ENCODE measurements around the gene PIGV. TPM values are rescaled to one million over a fixed set of nuclear protein-coding genes. Genes with fewer than 3 reads are reported as not detected.

The PIGV gene
- total RNA-seq, 1 experiment from 2014 or later = 9.9 TPM

DNA sequence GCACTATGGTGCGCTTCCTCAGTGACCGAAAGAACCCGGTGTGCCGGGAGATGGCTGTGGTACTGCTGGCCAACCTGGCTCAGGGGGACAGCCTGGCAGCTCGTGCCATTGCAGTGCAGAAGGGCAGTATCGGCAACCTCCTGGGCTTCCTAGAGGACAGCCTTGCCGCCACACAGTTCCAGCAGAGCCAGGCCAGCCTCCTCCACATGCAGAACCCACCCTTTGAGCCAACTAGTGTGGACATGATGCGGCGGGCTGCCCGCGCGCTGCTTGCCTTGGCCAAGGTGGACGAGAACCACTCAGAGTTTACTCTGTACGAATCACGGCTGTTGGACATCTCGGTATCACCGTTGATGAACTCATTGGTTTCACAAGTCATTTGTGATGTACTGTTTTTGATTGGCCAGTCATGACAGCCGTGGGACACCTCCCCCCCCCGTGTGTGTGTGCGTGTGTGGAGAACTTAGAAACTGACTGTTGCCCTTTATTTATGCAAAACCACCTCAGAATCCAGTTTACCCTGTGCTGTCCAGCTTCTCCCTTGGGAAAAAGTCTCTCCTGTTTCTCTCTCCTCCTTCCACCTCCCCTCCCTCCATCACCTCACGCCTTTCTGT is 7.3 kb upstream of the PIGV start:
- H3K9me3 Mint-ChIP-seq (ENCODE audit: low read depth, unreplicated experiment) = no peaks in the 10 kb centered on the region
- CTCF ChIA-PET = interaction anchor here (0.7 kb wide), 2 partner anchors 15 to 98 kb away, joined by 4 to 8 read pairs; no protein-coding TSS in a partner anchor
- H3K4me3 Mint-ChIP-seq (ENCODE audit: low read depth, unreplicated experiment) = no peak overlapping the region
- intact Hi-C loops (cut with micrococcal nuclease; ENCODE audit: unreplicated experiment) = no loop called here
- H3K27ac Mint-ChIP-seq (ENCODE audit: unreplicated experiment) = no peak overlapping the region
- no peaks in the 10 kb centered on the region for H3K27me3 Mint-ChIP-seq (ENCODE audit: unreplicated experiment)
- no peak for DNase-seq
- peaks cover 41% of the 10 kb centered on the region for H3K36me3 Mint-ChIP-seq (ENCODE audit: insufficient read depth, unreplicated experiment)
- no TSS peak for BruUV-seq (replicated peaks)
- H3K4me1 Mint-ChIP-seq (ENCODE audit: low read depth, unreplicated experiment) = peaks cover 24% of the 10 kb centered on the region
- TF ChIP-seq, protein P1, sequence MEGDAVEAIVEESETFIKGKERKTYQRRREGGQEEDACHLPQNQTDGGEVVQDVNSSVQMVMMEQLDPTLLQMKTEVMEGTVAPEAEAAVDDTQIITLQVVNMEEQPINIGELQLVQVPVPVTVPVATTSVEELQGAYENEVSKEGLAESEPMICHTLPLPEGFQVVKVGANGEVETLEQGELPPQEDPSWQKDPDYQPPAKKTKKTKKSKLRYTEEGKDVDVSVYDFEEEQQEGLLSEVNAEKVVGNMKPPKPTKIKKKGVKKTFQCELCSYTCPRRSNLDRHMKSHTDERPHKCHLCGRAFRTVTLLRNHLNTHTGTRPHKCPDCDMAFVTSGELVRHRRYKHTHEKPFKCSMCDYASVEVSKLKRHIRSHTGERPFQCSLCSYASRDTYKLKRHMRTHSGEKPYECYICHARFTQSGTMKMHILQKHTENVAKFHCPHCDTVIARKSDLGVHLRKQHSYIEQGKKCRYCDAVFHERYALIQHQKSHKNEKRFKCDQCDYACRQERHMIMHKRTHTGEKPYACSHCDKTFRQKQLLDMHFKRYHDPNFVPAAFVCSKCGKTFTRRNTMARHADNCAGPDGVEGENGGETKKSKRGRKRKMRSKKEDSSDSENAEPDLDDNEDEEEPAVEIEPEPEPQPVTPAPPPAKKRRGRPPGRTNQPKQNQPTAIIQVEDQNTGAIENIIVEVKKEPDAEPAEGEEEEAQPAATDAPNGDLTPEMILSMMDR (IDR thresholded peaks at IDR 0.05; ENCODE audit: unreplicated experiment) = no peak

DNA sequence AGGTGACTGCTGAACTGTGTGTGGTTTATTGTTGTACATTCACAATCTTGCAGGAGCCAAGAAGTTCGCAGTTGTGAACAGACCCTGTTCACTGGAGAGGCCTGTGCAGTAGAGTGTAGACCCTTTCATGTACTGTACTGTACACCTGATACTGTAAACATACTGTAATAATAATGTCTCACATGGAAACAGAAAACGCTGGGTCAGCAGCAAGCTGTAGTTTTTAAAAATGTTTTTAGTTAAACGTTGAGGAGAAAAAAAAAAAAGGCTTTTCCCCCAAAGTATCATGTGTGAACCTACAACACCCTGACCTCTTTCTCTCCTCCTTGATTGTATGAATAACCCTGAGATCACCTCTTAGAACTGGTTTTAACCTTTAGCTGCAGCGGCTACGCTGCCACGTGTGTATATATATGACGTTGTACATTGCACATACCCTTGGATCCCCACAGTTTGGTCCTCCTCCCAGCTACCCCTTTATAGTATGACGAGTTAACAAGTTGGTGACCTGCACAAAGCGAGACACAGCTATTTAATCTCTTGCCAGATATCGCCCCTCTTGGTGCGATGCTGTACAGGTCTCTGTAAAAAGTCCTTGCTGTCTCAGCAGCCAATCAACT is 6.4 kb upstream of the PIGV start:
- DNase-seq = no peak
- peaks cover 33% of the 10 kb centered on the region for H3K4me1 Mint-ChIP-seq (ENCODE audit: low read depth, unreplicated experiment)
- peaks cover 42% of the 10 kb centered on the region for H3K36me3 Mint-ChIP-seq (ENCODE audit: insufficient read depth, unreplicated experiment)
- TSS peak; percentile 37 for BruUV-seq (replicated peaks)
- H3K27ac Mint-ChIP-seq (ENCODE audit: unreplicated experiment) = no peak overlapping the region
- no peaks in the 10 kb centered on the region for H3K9me3 Mint-ChIP-seq (ENCODE audit: low read depth, unreplicated experiment)
- H3K4me3 Mint-ChIP-seq (ENCODE audit: low read depth, unreplicated experiment) = no peak overlapping the region
- CTCF ChIA-PET = interaction anchor here (0.7 kb wide), 2 partner anchors 14 to 97 kb away, joined by 4 to 8 read pairs; no protein-coding TSS in a partner anchor
- intact Hi-C loops (cut with micrococcal nuclease; ENCODE audit: unreplicated experiment) = no loop called here
- H3K27me3 Mint-ChIP-seq (ENCODE audit: unreplicated experiment) = no peaks in the 10 kb centered on the region
- TF ChIP-seq, protein P1 (IDR thresholded peaks at IDR 0.05; ENCODE audit: unreplicated experiment) = no peak

DNA sequence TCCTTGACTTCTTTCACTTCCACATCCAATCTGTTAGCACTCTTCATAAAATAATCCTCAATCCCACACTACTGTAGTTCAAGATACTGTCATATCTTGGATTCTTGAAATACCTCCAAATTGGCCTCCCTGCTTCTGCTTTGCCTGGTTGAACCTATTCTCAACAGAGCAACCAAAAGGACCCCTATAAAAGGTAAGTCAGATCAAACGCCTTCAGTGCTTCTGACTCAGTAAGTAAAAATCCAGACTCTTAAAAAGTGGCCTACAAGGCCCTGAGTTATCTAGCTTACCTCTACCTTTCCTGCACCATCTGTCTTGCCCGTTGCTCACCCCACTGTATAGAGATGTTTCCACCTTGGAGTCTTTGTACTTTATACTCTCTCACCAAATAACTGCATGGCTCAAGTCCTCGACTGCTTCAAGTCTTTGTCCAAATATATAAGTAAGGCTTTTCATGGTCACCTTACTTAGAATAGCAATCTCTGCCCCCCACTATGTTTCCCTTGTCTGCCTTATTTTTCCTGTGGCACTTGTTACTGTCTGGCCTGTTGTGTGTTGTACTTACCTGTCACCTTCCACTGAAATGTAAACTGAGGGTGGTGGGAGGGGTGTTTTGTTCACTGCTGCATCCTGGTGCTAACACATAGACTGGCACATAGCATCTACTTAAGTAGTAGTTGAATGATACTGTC is 5.1 kb upstream of the PIGV start:
- DNase-seq = no peak
- Mint-ChIP-seq H3K4me1 (ENCODE audit: low read depth, unreplicated experiment) (peaks cover 35% of the 10 kb centered on the region), H3K4me3 (ENCODE audit: low read depth, unreplicated experiment) (no peak overlapping the region), H3K27me3 (ENCODE audit: unreplicated experiment) (no peaks in the 10 kb centered on the region), H3K9me3 (ENCODE audit: low read depth, unreplicated experiment) (no peaks in the 10 kb centered on the region), H3K27ac (ENCODE audit: unreplicated experiment) (no peak overlapping the region), H3K36me3 (ENCODE audit: insufficient read depth, unreplicated experiment) (peaks cover 54% of the 10 kb centered on the region)
- CTCF ChIA-PET = no interaction called here
- no TSS peak for BruUV-seq (replicated peaks)
- TF ChIP-seq, protein P1 (IDR thresholded peaks at IDR 0.05; ENCODE audit: unreplicated experiment) = no peak
- intact Hi-C loops (cut with micrococcal nuclease; ENCODE audit: unreplicated experiment) = no loop called here

DNA sequence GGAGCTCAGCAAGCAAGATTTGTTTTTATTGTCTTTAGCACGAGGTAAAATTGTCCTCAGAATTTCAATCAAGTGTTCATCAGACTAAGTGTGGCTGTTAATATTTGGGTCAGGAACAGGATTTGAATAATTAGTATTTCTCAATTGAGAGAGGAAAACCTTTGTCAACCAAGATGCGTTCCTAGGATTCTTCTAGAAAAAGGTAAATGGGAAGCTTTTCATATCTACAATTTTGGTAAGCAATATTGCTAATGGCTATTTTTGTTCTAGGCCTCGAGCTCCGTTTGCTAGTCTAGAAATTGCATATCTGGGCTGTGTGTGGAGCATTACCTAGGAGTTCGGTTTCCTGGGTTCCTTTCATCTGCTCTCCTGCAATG is 4.1 kb upstream of the PIGV start:
- H3K4me3 Mint-ChIP-seq (ENCODE audit: low read depth, unreplicated experiment) = no peak overlapping the region
- BruUV-seq (replicated peaks) = no TSS peak
- H3K27me3 Mint-ChIP-seq (ENCODE audit: unreplicated experiment) = no peaks in the 10 kb centered on the region
- peaks cover 56% of the 10 kb centered on the region for H3K36me3 Mint-ChIP-seq (ENCODE audit: insufficient read depth, unreplicated experiment)
- intact Hi-C loops (cut with micrococcal nuclease; ENCODE audit: unreplicated experiment) = no loop called here
- DNase-seq = no peak
- no peaks in the 10 kb centered on the region for H3K9me3 Mint-ChIP-seq (ENCODE audit: low read depth, unreplicated experiment)
- TF ChIP-seq, protein P1 (IDR thresholded peaks at IDR 0.05; ENCODE audit: unreplicated experiment) = no peak
- peaks cover 39% of the 10 kb centered on the region for H3K4me1 Mint-ChIP-seq (ENCODE audit: low read depth, unreplicated experiment)
- no peak overlapping the region for H3K27ac Mint-ChIP-seq (ENCODE audit: unreplicated experiment)
- CTCF ChIA-PET = interaction anchor here (0.9 kb wide), 1 partner anchor 173 kb away, joined by 4 read pairs; no protein-coding TSS in a partner anchor
